Hepatocyte (in vitro differentiated cells): ENCODE measurements around the gene TBX6.

ENCODE experiments used
- CTCF ChIP-seq: fragments of 200-600 bp; sonication (generic); IDR thresholded peaks from 2 replicates; pipeline ENCODE4 v1.5.1; 2016; ENCODE audit warnings: antibody characterized with exemption, mild to moderate bottlenecking; ENCODE audit not compliant: poor library complexity
- EZH2 ChIP-seq: fragments of 200-600 bp; sonication (generic); IDR thresholded peaks from 2 replicates; pipeline ENCODE4 v1.6.1; 2016; ENCODE audit warnings: antibody characterized with exemption, mild to moderate bottlenecking, borderline replicate concordance
- EZH2phosphoT487 ChIP-seq: fragments of 200-600 bp; sonication (generic); IDR thresholded peaks from one replicate; pipeline ENCODE4 v1.6.1; 2018; ENCODE audit warnings: antibody characterized with exemption, mild to moderate bottlenecking, low read depth, moderate library complexity; ENCODE audit not compliant: unreplicated experiment, severe bottlenecking

- TF ChIP-seq CTCF (no peak), EZH2phosphoT487 (no peak), EZH2 (no peak)
Observed at GRCh38 chr16:30131869-30132475, 40.2 kb upstream of the TBX6 start.
